HepG2 (cell line): ENCODE measurements around the gene PHLDB1. TPM values are rescaled to one million over a fixed set of nuclear protein-coding genes. Genes with fewer than 3 reads are reported as not detected.
A peak's percentile ranks its signal among the peaks of the same experiment; 100 is the strongest.

ENCODE experiments used
- ATAC-seq: fragments of 200-7000 bp; cut with Tn5 transposase; 3 replicates; pipeline ENCODE4 v1.9.1; 2020; ENCODE audit warnings: mild to moderate bottlenecking, moderate library complexity
- BruUV-seq: library from RNA; stranded (reverse); fragments of 400-500 nt; replicated peaks from 2 replicates; lab custom pipeline; 2021; lab: Mats Ljungman, UMichigan
- CTCF ChIA-PET: fragments of 300-600 bp; formaldehyde crosslinking; extraction: SDS; loops from one replicate; lab custom pipeline; 2021; ENCODE audit warnings: low total read pairs, inconsistent platforms, low intra/inter-chr PET ratio; lab: Yijun Ruan, JAX
- POLR2A ChIA-PET: fragments of 350-600 bp; sonication (Branson Sonifier 250); formaldehyde crosslinking; loops from one replicate; lab custom pipeline; 2020; ENCODE audit warnings: antibody characterized with exemption, inconsistent platforms; lab: Yijun Ruan, JAX
- DNase-seq: peaks from one replicate; pipeline ENCODE4 v3.0.0-alpha.2; 2015; ENCODE audit warnings: low spot score
- FAIRE-seq: peaks from 3 replicates; lab custom pipeline; 2011; peaks lifted over from hg19 to GRCh38; lab: Jason Lieb, UNC
- H2AFZ ChIP-seq: one replicate; pipeline ENCODE4 v1.6.1; 2011; ENCODE audit warnings: low read length, inconsistent platforms
- H3K27ac ChIP-seq: fragments of 300-600 bp; 3 replicates; pipeline ENCODE4 v1.8.0; 2011; ENCODE audit warnings: mixed run types, mild to moderate bottlenecking, mixed read lengths, low read length, inconsistent platforms; ENCODE audit not compliant: insufficient read depth; ENCODE audit errors: extremely low read length
- H3K27me3 ChIP-seq, 2 experiments: fragments of 200-600 bp in 1 of 2; 2 replicates in 1 of 2; 3 replicates in 1 of 2; pipeline versions ENCODE4 v1.6.0 to v1.8.0; 2011; ENCODE audit warnings: low read length in 2 of 2, mild to moderate bottlenecking in 2 of 2, moderate library complexity in 2 of 2, inconsistent platforms in 1 of 2; ENCODE audit not compliant: insufficient read depth in 2 of 2, control insufficient read depth in 1 of 2
- H3K36me3 ChIP-seq, 2 experiments: fragments of 200-600 bp in 1 of 2; replicated peaks in 1 of 2; 2 replicates in 1 of 2; 3 replicates in 1 of 2; pipeline versions ENCODE4 v1.5.1 to v1.8.0; 2011; ENCODE audit warnings: low read length in 2 of 2, inconsistent platforms in 1 of 2; ENCODE audit not compliant: insufficient read depth in 2 of 2, control insufficient read depth in 1 of 2
- H3K4me1 ChIP-seq: 2 replicates; pipeline ENCODE4 v1.5.1; 2012; ENCODE audit warnings: low read length, inconsistent platforms; ENCODE audit not compliant: insufficient read depth
- H3K4me2 ChIP-seq: 2 replicates; pipeline ENCODE4 v1.6.0; 2011; ENCODE audit warnings: low read depth, low read length, inconsistent platforms
- H3K4me3 ChIP-seq, 3 experiments: fragments of 200-600 bp in 1 of 3; sonication (generic), shearing (Covaris generic) in 1 of 3; replicated peaks in 1 of 3; 2 replicates each; pipeline ENCODE4 v1.5.1; 2011 to 2016; ENCODE audit warnings: low read length in 3 of 3, inconsistent platforms in 2 of 3, low read depth in 2 of 3, mild to moderate bottlenecking in 2 of 3, control low read depth in 1 of 3, mixed read lengths in 1 of 3; ENCODE audit not compliant: insufficient read depth in 1 of 3
- H3K79me2 ChIP-seq: one replicate; pipeline ENCODE4 v1.6.1; 2011; ENCODE audit warnings: low read length, inconsistent platforms; ENCODE audit not compliant: insufficient read depth
- H3K9ac ChIP-seq: 2 replicates; pipeline ENCODE4 v1.6.0; 2011; ENCODE audit warnings: mild to moderate bottlenecking, low read depth, low read length, inconsistent platforms; ENCODE audit not compliant: insufficient read depth
- H3K9me3 ChIP-seq: 2 replicates; pipeline ENCODE4 v1.5.1; 2012; ENCODE audit warnings: mild to moderate bottlenecking, low read length
- H4K20me1 ChIP-seq: 2 replicates; pipeline ENCODE4 v1.6.0; 2011; ENCODE audit warnings: inconsistent platforms, mild to moderate bottlenecking, low read length, moderate library complexity; ENCODE audit not compliant: insufficient read depth
- NR2F6 ChIP-seq, 2 experiments: IDR thresholded peaks; 2 replicates each; pipeline ENCODE4 v1.6.1; 2016; ENCODE audit warnings: antibody characterized with exemption in 1 of 2, mild to moderate bottlenecking in 1 of 2
- PRDM4 ChIP-seq: sonication (generic); formaldehyde crosslinking; IDR thresholded peaks from 2 replicates; pipeline ENCODE4 v1.9.0; 2021; ENCODE audit warnings: missing genetic modification reagents, borderline replicate concordance
- ZNF770 ChIP-seq: sonication (generic); formaldehyde crosslinking; IDR thresholded peaks from 2 replicates; pipeline ENCODE4 v1.5.0; 2020; ENCODE audit warnings: mild to moderate bottlenecking, missing genetic modification reagents
- WGBS: methylation state at CpG from one replicate; pipeline ENCODE4 v1.1.6; 2017; ENCODE audit warnings: low lambda C conversion rate; 5-methylcytosine and 5-hydroxymethylcytosine counted together
- in situ Hi-C: cut with HindIII; loops from 2 replicates; pipeline ENCODE4 v1.10.0; 2017; ENCODE audit warnings: low pct_unique_long_range_greater_than_20kb; ENCODE audit not compliant: extremely low pct_ligation_motif_present
- intact Hi-C: fragments of 100-400 bp; cut with micrococcal nuclease; formaldehyde crosslinking; loops from one replicate; pipeline ENCODE4 v1.10.0; 2022; ENCODE audit not compliant: unreplicated experiment
- polyA plus RNA-seq, 8 experiments: library from polyadenylated mRNA; depleted of rRNA in 3 of 8; stranded (reverse) in 7 of 8; unstranded in 1 of 8; fragments of >200 nt; fragmentation: Illumina TruSeq in 4 of 8; extraction: Trizol in 4 of 8; gene quantifications; 2 replicates each; pipeline versions ENCODE4 v1.2.1 to v1.2.3, GENCODE V29; 2011 to 2016; ENCODE audit warnings: low read depth in 4 of 8, missing spikeins in 1 of 8, mixed read lengths in 1 of 8; ENCODE audit not compliant: insufficient read depth in 1 of 8
- total RNA-seq, 5 experiments: library from RNA; depleted of rRNA; stranded (reverse); fragments of >200 nt; fragmentation: Illumina TruSeq; extraction: Trizol; gene quantifications; 2 replicates each; pipeline ENCODE4 v1.2.3, GENCODE V29; 2016; ENCODE audit warnings: low read depth in 1 of 5
- TF ChIP-seq, protein P1 (sequence below): IDR thresholded peaks from 2 replicates; pipeline ENCODE4 v1.6.1; 2016; ENCODE audit warnings: low read depth, control low read depth

The PHLDB1 gene
- total and polyA plus RNA-seq, 2 of the 13 experiments (the other 11 are each of a cell fraction or from before 2014, with no cell fraction given), result 13.8 to 14.2 TPM

- no peak for TF ChIP-seq PRDM4 (CRISPR knock-in tag)
These were observed 37.7 kb upstream of the PHLDB1 start (continued) for GRCh38 chr11:118569670-118570069.

DNA sequence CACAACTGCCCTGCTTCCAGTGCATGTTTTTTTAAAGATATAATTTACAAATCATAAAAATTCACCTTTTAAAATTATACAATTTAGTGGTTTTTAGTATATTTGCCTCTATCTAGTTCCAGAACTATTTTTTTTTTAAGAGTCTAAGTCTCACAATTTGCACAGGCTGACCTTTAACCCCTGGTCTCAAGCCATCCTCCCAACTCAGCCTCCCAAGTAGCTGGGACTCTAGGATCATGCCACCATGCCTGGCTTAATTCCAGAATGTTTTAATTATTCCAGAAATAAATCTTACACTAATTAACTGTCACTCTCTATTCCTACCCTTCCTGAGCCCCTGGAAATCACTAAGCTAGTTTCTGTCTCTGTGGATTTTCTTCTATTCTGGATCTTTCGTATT, 36.6 kb upstream of the PHLDB1 start:
- H3K9me3 ChIP-seq, result no peaks in the 10 kb centered on the region
- no peak overlapping the region for H3K9ac ChIP-seq
- FAIRE-seq (no peak), ATAC-seq (no peak), DNase-seq (no peak)
- H3K36me3 ChIP-seq, result no peaks in the 10 kb centered on the region; a peak in 1 of 5 replicates
- H3K4me2 ChIP-seq, result no peak overlapping the region
- TF ChIP-seq NR2F6 (IDR thresholded peaks at IDR 0.05), result peak; percentile 40; the same call in 1 of the 2 replicates
- 0 out of 2 replicates have a peak, but pooled peaks have one; percentile 10 for TF ChIP-seq NR2F6 (CRISPR knock-in tag; IDR thresholded peaks at IDR 0.05)
- TF ChIP-seq, protein P1, sequence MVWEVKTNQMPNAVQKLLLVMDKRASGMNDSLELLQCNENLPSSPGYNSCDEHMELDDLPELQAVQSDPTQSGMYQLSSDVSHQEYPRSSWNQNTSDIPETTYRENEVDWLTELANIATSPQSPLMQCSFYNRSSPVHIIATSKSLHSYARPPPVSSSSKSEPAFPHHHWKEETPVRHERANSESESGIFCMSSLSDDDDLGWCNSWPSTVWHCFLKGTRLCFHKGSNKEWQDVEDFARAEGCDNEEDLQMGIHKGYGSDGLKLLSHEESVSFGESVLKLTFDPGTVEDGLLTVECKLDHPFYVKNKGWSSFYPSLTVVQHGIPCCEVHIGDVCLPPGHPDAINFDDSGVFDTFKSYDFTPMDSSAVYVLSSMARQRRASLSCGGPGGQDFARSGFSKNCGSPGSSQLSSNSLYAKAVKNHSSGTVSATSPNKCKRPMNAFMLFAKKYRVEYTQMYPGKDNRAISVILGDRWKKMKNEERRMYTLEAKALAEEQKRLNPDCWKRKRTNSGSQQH (CRISPR knock-in tag), result no peak
- TF ChIP-seq ZNF770 (CRISPR knock-in tag), result peak; percentile 38
- 91% methylated on average over 1 of the region's 1 CpG for whole genome bisulfite sequencing
- CTCF ChIA-PET, result no interaction called here
- H2AFZ ChIP-seq, result no peak overlapping the region
- no peaks in the 10 kb centered on the region; a peak in 1 of 5 replicates for H3K27me3 ChIP-seq
- no TSS peak for BruUV-seq
- POLR2A ChIA-PET, result no interaction called here
- no peak overlapping the region for H3K27ac ChIP-seq
- in situ Hi-C loops, result no loop called here
- no peak overlapping the region for H3K4me3 ChIP-seq
- intact Hi-C loops, result loop anchor here (5.0 kb wide), 1 partner anchor 37 kb away; the partner anchor contains the start of gene PHLDB1
- peaks cover 26% of the 10 kb centered on the region for H4K20me1 ChIP-seq
- H3K79me2 ChIP-seq, result peaks cover 36% of the 10 kb centered on the region
- H3K4me1 ChIP-seq, result peaks cover 47% of the 10 kb centered on the region
